Measurements from ENCODE around the gene AP2B1. TPM values are rescaled to one million over a fixed set of nuclear protein-coding genes. Genes with fewer than 3 reads are reported as not detected.

Gene AP2B1
- total RNA-seq, 4 donors from 2014 or later, result 35.6 to 217 (median 39.7) TPM

DNA sequence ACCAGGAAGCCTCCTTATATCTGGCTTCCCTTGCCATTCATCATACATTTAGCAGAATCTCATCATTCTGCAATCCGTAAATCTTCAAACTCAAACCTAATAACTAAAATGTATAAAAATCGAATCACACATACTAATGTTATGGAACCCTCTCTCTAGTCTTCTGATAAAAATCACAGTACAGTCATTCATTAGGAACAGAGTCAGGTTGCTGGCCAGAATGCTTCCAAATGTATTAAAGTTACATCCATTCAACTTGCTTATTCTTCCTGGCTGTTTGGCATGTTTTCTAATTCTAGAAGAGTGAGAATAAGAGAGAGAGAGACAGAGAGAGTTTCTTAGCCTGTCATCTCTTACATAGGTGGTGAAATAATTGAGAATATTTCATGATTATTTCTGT, 127.9 kb downstream of the AP2B1 start:
- no peak for DNase-seq (ENCODE audit: low spot score in 2 of 2)
- no peak for TF ChIP-seq POLR2A (IDR thresholded peaks at IDR 0.05)
- TF ChIP-seq, protein P1, sequence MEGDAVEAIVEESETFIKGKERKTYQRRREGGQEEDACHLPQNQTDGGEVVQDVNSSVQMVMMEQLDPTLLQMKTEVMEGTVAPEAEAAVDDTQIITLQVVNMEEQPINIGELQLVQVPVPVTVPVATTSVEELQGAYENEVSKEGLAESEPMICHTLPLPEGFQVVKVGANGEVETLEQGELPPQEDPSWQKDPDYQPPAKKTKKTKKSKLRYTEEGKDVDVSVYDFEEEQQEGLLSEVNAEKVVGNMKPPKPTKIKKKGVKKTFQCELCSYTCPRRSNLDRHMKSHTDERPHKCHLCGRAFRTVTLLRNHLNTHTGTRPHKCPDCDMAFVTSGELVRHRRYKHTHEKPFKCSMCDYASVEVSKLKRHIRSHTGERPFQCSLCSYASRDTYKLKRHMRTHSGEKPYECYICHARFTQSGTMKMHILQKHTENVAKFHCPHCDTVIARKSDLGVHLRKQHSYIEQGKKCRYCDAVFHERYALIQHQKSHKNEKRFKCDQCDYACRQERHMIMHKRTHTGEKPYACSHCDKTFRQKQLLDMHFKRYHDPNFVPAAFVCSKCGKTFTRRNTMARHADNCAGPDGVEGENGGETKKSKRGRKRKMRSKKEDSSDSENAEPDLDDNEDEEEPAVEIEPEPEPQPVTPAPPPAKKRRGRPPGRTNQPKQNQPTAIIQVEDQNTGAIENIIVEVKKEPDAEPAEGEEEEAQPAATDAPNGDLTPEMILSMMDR (IDR thresholded peaks at IDR 0.05), result no peak
- intact Hi-C loops (cut with DNase I; ENCODE audit: low total_unique reads), result no loop called here
- no peak overlapping the region for H3K4me3 ChIP-seq (ENCODE audit: low read depth, poor library complexity, severe bottlenecking)
- 89 to 91% methylated on average over 2 of the region's 2 CpGs for WGBS, 2 donors

DNA sequence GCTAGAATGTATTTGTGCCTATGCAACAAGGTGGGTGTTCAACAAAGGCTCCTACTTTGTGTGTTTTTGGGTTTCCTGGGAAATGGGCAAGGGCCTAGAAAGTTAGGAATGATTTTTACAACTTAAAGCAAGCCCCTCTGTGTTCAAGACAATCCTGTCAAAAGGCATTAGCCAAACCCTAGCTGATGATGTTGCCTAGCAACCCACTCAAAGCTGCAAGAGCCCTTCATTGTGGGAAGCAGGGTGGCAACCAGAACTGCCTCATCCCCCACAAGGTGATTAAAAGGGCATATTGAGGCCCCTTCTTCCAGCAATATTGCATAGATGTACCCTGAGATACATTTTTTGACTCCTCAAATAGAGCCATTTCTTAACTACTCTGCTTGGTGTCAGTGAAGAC, 128.3 kb downstream of the AP2B1 start:
- intact Hi-C loops (cut with DNase I; ENCODE audit: low total_unique reads), result no loop called here
- H3K4me3 ChIP-seq (ENCODE audit: low read depth, poor library complexity, severe bottlenecking), result no peak overlapping the region
- no peak for TF ChIP-seq POLR2A (IDR thresholded peaks at IDR 0.05)
- TF ChIP-seq, protein P1 (IDR thresholded peaks at IDR 0.05), result no peak
- DNase-seq (ENCODE audit: low spot score in 2 of 2), result peak in 1 of 2 donors; percentile 49

DNA sequence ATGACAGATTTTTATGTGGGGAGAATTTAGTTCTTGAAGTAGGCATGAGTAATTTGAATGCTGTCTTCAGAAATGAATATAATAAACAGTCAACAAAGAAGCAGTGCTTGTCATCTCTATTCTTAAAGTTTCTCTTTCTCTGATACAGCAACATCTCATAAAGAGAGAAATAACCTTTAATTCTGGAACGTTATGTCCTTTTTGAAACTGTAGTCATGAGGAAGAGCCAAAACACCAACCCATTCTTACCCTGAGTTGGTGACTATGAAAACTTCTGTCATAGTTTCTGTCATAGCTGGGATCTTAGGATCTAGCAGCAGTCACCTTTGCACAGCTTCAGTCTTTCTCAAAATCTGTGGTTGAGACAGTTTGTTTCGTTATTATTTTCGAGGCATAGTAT, 129.1 kb downstream of the AP2B1 start:
- H3K4me3 ChIP-seq (ENCODE audit: low read depth, poor library complexity, severe bottlenecking), result no peak overlapping the region
- intact Hi-C loops (cut with DNase I; ENCODE audit: low total_unique reads), result no loop called here
- DNase-seq (ENCODE audit: low spot score in 2 of 2), result no peak
- TF ChIP-seq, protein P1 (IDR thresholded peaks at IDR 0.05), result no peak
- TF ChIP-seq POLR2A (IDR thresholded peaks at IDR 0.05), result no peak
- 84 to 85% methylated on average over 3 of the region's 3 CpGs for WGBS, 2 donors

DNA sequence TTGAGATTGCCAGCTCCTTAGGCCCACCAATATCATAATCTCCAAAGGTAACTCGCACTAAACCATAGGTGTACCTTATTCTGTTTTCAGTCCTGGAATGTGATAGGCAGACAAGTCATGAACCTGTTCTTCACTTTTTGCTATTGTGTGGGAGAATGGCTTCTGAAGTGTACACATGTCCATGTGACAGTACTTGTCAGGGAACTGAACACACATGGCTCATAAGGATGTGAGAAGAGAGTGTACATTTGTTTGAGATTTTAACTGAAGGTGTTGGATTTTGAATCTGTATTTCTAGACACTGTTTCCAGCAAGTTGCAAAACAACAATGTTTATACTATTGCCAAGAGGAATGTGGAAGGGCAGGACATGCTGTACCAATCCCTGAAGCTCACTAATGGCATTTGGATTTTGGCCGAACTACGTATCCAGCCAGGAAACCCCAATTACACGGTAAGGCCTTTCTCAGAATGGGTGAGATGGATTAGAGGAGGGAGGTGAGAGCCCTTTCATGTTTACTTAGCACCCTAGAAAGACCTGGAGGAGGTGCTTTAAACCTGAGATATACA, 129.9 kb downstream of the AP2B1 start:
- no peak for DNase-seq (ENCODE audit: low spot score in 2 of 2)
- TF ChIP-seq, protein P1 (IDR thresholded peaks at IDR 0.05), result no peak
- no peak for TF ChIP-seq POLR2A (IDR thresholded peaks at IDR 0.05)
- H3K4me3 ChIP-seq (ENCODE audit: low read depth, poor library complexity, severe bottlenecking), result no peak overlapping the region
- 76 to 78% methylated on average over 4 of the region's 4 CpGs for WGBS, 2 donors
- intact Hi-C loops (cut with DNase I; ENCODE audit: low total_unique reads), result no loop called here

DNA sequence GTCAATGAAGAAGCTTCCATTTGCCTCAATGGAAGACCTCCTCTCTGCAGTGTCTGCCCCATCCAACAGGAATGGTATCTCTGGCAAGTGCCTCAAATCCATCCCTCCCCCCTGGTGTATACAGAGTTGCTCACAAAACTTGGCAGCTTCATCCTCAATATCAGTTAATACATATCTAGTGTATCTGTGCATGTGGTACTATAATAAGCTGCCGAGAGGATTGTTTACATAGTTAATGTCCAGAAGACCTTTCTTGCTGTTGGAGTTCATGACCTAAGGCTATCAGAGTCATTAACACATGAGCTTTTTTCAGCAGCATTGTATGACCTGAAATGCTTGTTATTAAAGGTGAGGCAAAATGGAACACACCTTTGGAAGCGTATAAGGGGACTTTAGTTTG, 130.4 kb downstream of the AP2B1 start:
- intact Hi-C loops (cut with DNase I; ENCODE audit: low total_unique reads), result no loop called here
- no peak overlapping the region for H3K4me3 ChIP-seq (ENCODE audit: low read depth, poor library complexity, severe bottlenecking)
- WGBS, 2 donors, result 79 to 90% methylated on average over 2 of the region's 2 CpGs
- no peak for DNase-seq (ENCODE audit: low spot score in 2 of 2)
- no peak for TF ChIP-seq POLR2A (IDR thresholded peaks at IDR 0.05)
- TF ChIP-seq, protein P1 (IDR thresholded peaks at IDR 0.05), result no peak

DNA sequence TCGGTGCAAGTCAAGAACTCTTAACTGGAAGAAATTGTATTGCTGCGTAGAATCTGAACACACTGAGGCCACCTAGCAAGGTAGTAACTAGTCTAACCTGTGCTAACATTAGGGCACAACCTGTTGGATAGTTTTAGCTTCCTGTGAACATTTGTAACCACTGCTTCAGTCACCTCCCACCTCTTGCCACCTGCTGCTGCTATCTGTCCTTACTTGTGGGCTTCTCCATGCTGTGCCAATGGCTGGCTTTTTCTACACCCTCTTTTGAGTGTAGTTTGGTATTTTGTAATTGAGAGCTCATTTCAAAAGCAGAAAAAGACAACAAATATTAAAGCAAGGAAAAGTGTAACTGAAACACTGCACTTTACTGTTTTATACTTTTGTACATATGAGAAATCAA, 136.6 kb downstream of the AP2B1 start:
- no peak for DNase-seq (ENCODE audit: low spot score in 2 of 2)
- intact Hi-C loops (cut with DNase I; ENCODE audit: low total_unique reads), result no loop called here
- H3K4me3 ChIP-seq (ENCODE audit: low read depth, poor library complexity, severe bottlenecking), result no peak overlapping the region
- WGBS, 2 donors, result 92 to 100% methylated on average over 2 of the region's 2 CpGs
- TF ChIP-seq, protein P1 (IDR thresholded peaks at IDR 0.05), result no peak
- TF ChIP-seq POLR2A (IDR thresholded peaks at IDR 0.05), result no peak

Data from lower leg skin (tissue), 4 donors.